Smooth muscle cell (in vitro differentiated cells): ENCODE measurements around the gene RHEB. TPM values are rescaled to one million over a fixed set of nuclear protein-coding genes. Genes with fewer than 3 reads are reported as not detected.

ENCODE experiments used
- DNase-seq: peaks from one replicate; lab custom pipeline; 2025; ENCODE audit not compliant: unreplicated experiment; lab: John Stamatoyannopoulos, UW
- H2AFZ ChIP-seq: fragments of 200-600 bp; sonication (generic); 2 replicates; pipeline ENCODE4 v1.6.0; 2016; ENCODE audit warnings: antibody characterized with exemption, low read depth, mild to moderate bottlenecking
- H3F3A ChIP-seq: fragments of 200-600 bp; sonication (generic); 2 replicates; pipeline ENCODE4 v1.6.0; 2017; ENCODE audit warnings: antibody characterized with exemption, low read depth
- H3K27ac ChIP-seq: fragments of 200-600 bp; sonication (generic); 2 replicates; pipeline ENCODE4 v1.5.1; 2016; ENCODE audit warnings: low read depth, mild to moderate bottlenecking
- H3K27me3 ChIP-seq: fragments of 200-600 bp; sonication (generic); 2 replicates; pipeline ENCODE4 v1.6.1; 2016; ENCODE audit warnings: low read depth, mild to moderate bottlenecking
- H3K36me3 ChIP-seq: fragments of 200-600 bp; sonication (generic); 2 replicates; pipeline ENCODE4 v1.5.1; 2016; ENCODE audit warnings: low read depth
- H3K4me1 ChIP-seq: fragments of 200-600 bp; sonication (generic); 2 replicates; pipeline ENCODE4 v1.5.1; 2016; ENCODE audit warnings: low read depth
- H3K4me2 ChIP-seq: fragments of 200-600 bp; sonication (generic); 2 replicates; pipeline ENCODE4 v1.6.0; 2016; ENCODE audit warnings: mild to moderate bottlenecking
- H3K4me3 ChIP-seq: fragments of 200-600 bp; sonication (generic); 2 replicates; pipeline ENCODE4 v1.5.1; 2016; ENCODE audit warnings: mild to moderate bottlenecking
- H3K79me2 ChIP-seq: fragments of 200-600 bp; sonication (generic); 2 replicates; pipeline ENCODE4 v1.6.0; 2016; ENCODE audit warnings: low read depth, mild to moderate bottlenecking
- H3K9ac ChIP-seq: fragments of 200-600 bp; sonication (generic); 2 replicates; pipeline ENCODE4 v1.6.0; 2016; ENCODE audit warnings: low read depth
- H3K9me3 ChIP-seq: fragments of 200-600 bp; sonication (generic); replicated peaks from 2 replicates; pipeline ENCODE4 v1.5.1; 2016; ENCODE audit warnings: low read depth
- H4K20me1 ChIP-seq: fragments of 200-600 bp; sonication (generic); 2 replicates; pipeline ENCODE4 v1.6.0; 2016; ENCODE audit warnings: low read depth
- WGBS: methylation state at CpG from one replicate; pipeline ENCODE4 v1.1.7; 2016; ENCODE audit warnings: low lambda C conversion rate; 5-methylcytosine and 5-hydroxymethylcytosine counted together
- polyA plus RNA-seq: library from polyadenylated mRNA; unstranded; fragments of >200 nt; fragmentation: Nextera tagmentation; extraction: Ambion mirVana; gene quantifications from 2 replicates; pipeline ENCODE4 v1.2.1, GENCODE V29; 2016
- total RNA-seq: library from RNA; depleted of rRNA; stranded (reverse); fragments of >200 nt; gene quantifications from 2 replicates; pipeline ENCODE4 v1.2.3, GENCODE V29; 2014
- TF ChIP-seq, protein P1 (sequence below): fragments of 200-600 bp; sonication (generic); IDR thresholded peaks from 2 replicates; pipeline ENCODE4 v1.5.1; 2017; ENCODE audit warnings: borderline replicate concordance, mild to moderate bottlenecking, antibody characterized with exemption; ENCODE audit not compliant: insufficient read depth, poor library complexity, severe bottlenecking

Gene RHEB
- total and polyA plus RNA-seq, 2 experiments from 2014 or later: 115 to 151 TPM

- Histone ChIP-seq H4K20me1 (peaks cover 100% of the 10 kb centered on the region), H3K27ac (no peak overlapping the region), H3F3A (peaks cover 2% of the 10 kb centered on the region), H3K4me1 (no peaks in the 10 kb centered on the region), H3K27me3 (no peaks in the 10 kb centered on the region), H2AFZ (no peak overlapping the region), H3K4me3 (no peak overlapping the region), H3K9me3 (no peaks in the 10 kb centered on the region), H3K79me2 (peaks cover 96% of the 10 kb centered on the region), H3K36me3 (no peaks in the 10 kb centered on the region), H3K4me2 (no peak overlapping the region), H3K9ac (no peak overlapping the region)
- no peak for DNase-seq
- TF ChIP-seq, protein P1, sequence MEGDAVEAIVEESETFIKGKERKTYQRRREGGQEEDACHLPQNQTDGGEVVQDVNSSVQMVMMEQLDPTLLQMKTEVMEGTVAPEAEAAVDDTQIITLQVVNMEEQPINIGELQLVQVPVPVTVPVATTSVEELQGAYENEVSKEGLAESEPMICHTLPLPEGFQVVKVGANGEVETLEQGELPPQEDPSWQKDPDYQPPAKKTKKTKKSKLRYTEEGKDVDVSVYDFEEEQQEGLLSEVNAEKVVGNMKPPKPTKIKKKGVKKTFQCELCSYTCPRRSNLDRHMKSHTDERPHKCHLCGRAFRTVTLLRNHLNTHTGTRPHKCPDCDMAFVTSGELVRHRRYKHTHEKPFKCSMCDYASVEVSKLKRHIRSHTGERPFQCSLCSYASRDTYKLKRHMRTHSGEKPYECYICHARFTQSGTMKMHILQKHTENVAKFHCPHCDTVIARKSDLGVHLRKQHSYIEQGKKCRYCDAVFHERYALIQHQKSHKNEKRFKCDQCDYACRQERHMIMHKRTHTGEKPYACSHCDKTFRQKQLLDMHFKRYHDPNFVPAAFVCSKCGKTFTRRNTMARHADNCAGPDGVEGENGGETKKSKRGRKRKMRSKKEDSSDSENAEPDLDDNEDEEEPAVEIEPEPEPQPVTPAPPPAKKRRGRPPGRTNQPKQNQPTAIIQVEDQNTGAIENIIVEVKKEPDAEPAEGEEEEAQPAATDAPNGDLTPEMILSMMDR: no peak
- 70% methylated on average over 5 of the region's 5 CpGs for WGBS
Observed at GRCh38 chr7:151506901-151507382, 12.8 kb downstream of the RHEB start.

DNA sequence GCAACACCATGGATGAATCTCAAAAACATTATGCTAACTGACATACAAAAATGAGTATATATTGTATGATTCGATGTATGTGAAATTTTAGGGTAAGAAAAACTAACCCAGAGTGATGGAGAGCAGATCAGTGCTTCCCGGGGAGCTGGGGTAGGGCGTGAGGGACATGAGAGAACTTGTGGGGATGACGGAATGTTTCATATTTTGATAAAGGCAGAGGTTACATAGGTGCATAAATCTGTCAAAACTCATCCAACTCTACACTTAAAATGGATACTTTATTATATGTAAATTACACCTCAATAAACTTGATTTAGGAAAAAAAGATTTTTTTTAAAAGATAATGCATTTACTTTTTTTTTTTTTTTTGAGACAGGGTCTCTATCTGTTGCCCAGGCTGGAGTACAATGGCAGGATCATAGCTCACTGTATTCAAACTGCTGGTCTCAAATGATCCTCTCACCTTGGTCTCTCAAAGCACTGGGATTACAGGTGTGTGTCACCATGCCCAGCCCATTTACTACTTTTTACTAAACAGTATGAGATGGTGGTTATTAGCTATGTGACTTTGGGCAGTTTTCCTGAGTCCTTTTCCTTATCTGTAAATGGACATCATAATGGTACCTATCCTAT, 13.7 kb downstream of the RHEB start:
- no peak overlapping the region for H3K4me3 ChIP-seq
- no peaks in the 10 kb centered on the region for H3K9me3 ChIP-seq
- H3F3A ChIP-seq: peaks cover 2% of the 10 kb centered on the region
- no peak overlapping the region for H3K4me2 ChIP-seq
- DNase-seq: no peak
- no peak overlapping the region for H3K9ac ChIP-seq
- 96% methylated on average over 4 of the region's 4 CpGs for WGBS
- peaks cover 100% of the 10 kb centered on the region for H4K20me1 ChIP-seq
- no peaks in the 10 kb centered on the region for H3K4me1 ChIP-seq
- H3K27me3 ChIP-seq: no peaks in the 10 kb centered on the region
- no peak overlapping the region for H2AFZ ChIP-seq
- H3K27ac ChIP-seq: no peak overlapping the region
- no peaks in the 10 kb centered on the region for H3K36me3 ChIP-seq
- TF ChIP-seq, protein P1: no peak
- peaks cover 96% of the 10 kb centered on the region for H3K79me2 ChIP-seq

GRCh38 chr7:151505433-151505832, 14.3 kb downstream of the RHEB start:
- 92% methylated on average over 2 of the region's 2 CpGs for WGBS
- no peak for DNase-seq
- Histone ChIP-seq H3F3A (peaks cover 2% of the 10 kb centered on the region), H3K79me2 (peaks cover 96% of the 10 kb centered on the region), H3K4me3 (no peak overlapping the region), H3K9ac (no peak overlapping the region), H3K4me1 (no peaks in the 10 kb centered on the region), H3K36me3 (no peaks in the 10 kb centered on the region), H4K20me1 (peaks cover 100% of the 10 kb centered on the region), H3K27ac (peak overlapping the region; percentile 17), H3K9me3 (no peaks in the 10 kb centered on the region), H3K4me2 (no peak overlapping the region), H3K27me3 (no peaks in the 10 kb centered on the region), H2AFZ (no peak overlapping the region)
- TF ChIP-seq, protein P1: no peak
